ENCODE results near the gene EFNA1. TPM values are rescaled to one million over a fixed set of nuclear protein-coding genes. Genes with fewer than 3 reads are reported as not detected.

EFNA1 gene
- total and polyA plus RNA-seq, 2 experiments from 2014 or later = 3.2 to 5.1 TPM

GRCh38 chr1:155168456-155169210, 41.0 kb downstream of the EFNA1 start:
- Histone ChIP-seq H3K36me3 (ENCODE audit: insufficient read depth) (no peaks in the 10 kb centered on the region), H3K9me2 (ENCODE audit: insufficient read depth) (no peaks in the 10 kb centered on the region), H3K79me2 (replicated peaks; ENCODE audit: insufficient read depth) (peaks cover 17% of the 10 kb centered on the region), H4K20me1 (replicated peaks; ENCODE audit: insufficient read depth) (no peaks in the 10 kb centered on the region), H3F3A (replicated peaks; ENCODE audit: low read depth) (peaks cover 32% of the 10 kb centered on the region), H3K27me3 (ENCODE audit: insufficient read depth) (no peaks in the 10 kb centered on the region), H3K4me2 (no peak overlapping the region), H3K4me3 (no peak overlapping the region), H3K4me1 (ENCODE audit: insufficient read depth) (peaks cover 25% of the 10 kb centered on the region), H2AFZ (no peak overlapping the region), H3K27ac (ENCODE audit: low read depth) (no peak overlapping the region)
- TF ChIP-seq, protein P1, sequence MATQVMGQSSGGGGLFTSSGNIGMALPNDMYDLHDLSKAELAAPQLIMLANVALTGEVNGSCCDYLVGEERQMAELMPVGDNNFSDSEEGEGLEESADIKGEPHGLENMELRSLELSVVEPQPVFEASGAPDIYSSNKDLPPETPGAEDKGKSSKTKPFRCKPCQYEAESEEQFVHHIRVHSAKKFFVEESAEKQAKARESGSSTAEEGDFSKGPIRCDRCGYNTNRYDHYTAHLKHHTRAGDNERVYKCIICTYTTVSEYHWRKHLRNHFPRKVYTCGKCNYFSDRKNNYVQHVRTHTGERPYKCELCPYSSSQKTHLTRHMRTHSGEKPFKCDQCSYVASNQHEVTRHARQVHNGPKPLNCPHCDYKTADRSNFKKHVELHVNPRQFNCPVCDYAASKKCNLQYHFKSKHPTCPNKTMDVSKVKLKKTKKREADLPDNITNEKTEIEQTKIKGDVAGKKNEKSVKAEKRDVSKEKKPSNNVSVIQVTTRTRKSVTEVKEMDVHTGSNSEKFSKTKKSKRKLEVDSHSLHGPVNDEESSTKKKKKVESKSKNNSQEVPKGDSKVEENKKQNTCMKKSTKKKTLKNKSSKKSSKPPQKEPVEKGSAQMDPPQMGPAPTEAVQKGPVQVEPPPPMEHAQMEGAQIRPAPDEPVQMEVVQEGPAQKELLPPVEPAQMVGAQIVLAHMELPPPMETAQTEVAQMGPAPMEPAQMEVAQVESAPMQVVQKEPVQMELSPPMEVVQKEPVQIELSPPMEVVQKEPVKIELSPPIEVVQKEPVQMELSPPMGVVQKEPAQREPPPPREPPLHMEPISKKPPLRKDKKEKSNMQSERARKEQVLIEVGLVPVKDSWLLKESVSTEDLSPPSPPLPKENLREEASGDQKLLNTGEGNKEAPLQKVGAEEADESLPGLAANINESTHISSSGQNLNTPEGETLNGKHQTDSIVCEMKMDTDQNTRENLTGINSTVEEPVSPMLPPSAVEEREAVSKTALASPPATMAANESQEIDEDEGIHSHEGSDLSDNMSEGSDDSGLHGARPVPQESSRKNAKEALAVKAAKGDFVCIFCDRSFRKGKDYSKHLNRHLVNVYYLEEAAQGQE (IDR thresholded peaks at IDR 0.05; ENCODE audit: unreplicated experiment) = no peak
- TF ChIP-seq POLR2AphosphoS5 (IDR thresholded peaks at IDR 0.05; ENCODE audit: low read depth) = 0 out of 2 replicates have a peak, but pooled peaks have one; percentile 10
- Mint-ChIP-seq H3K4me3 (no peak overlapping the region), H3K27me3 (ENCODE audit: insufficient read depth, low read depth, poor library complexity) (peaks cover 12% of the 10 kb centered on the region), H3K4me1 (peaks cover 19% of the 10 kb centered on the region), H3K9me3 (peaks cover 10% of the 10 kb centered on the region), H3K36me3 (ENCODE audit: low read depth) (peaks cover 20% of the 10 kb centered on the region), H3K27ac (no peak overlapping the region)
- no peak for ATAC-seq
- no peak for DNase-seq (ENCODE audit: low spot score)

GRCh38 chr1:155169541-155169940, 41.9 kb downstream of the EFNA1 start:
- Histone ChIP-seq H4K20me1 (replicated peaks; ENCODE audit: insufficient read depth) (no peaks in the 10 kb centered on the region), H2AFZ (no peak overlapping the region), H3K27me3 (ENCODE audit: insufficient read depth) (no peaks in the 10 kb centered on the region), H3K9me2 (ENCODE audit: insufficient read depth) (no peaks in the 10 kb centered on the region), H3K4me1 (ENCODE audit: insufficient read depth) (peaks cover 25% of the 10 kb centered on the region), H3K36me3 (ENCODE audit: insufficient read depth) (no peaks in the 10 kb centered on the region), H3K79me2 (replicated peaks; ENCODE audit: insufficient read depth) (peaks cover 17% of the 10 kb centered on the region), H3K27ac (ENCODE audit: low read depth) (no peak overlapping the region), H3F3A (replicated peaks; ENCODE audit: low read depth) (peaks cover 35% of the 10 kb centered on the region), H3K4me2 (no peak overlapping the region), H3K4me3 (no peak overlapping the region)
- H3K27ac Mint-ChIP-seq = no peak overlapping the region
- peaks cover 20% of the 10 kb centered on the region for H3K36me3 Mint-ChIP-seq (ENCODE audit: low read depth)
- peaks cover 9% of the 10 kb centered on the region for H3K9me3 Mint-ChIP-seq
- DNase-seq (ENCODE audit: low spot score) = no peak
- peaks cover 18% of the 10 kb centered on the region for H3K27me3 Mint-ChIP-seq (ENCODE audit: insufficient read depth, low read depth, poor library complexity)
- peaks cover 19% of the 10 kb centered on the region for H3K4me1 Mint-ChIP-seq
- no peak for ATAC-seq
- H3K4me3 Mint-ChIP-seq = no peak overlapping the region; the same call in 2 of the 3 replicates
- TF ChIP-seq STAT1 (IDR thresholded peaks at IDR 0.05; ENCODE audit: unreplicated experiment) = no peak
- no peak for TF ChIP-seq POLR2AphosphoS5 (IDR thresholded peaks at IDR 0.05; ENCODE audit: low read depth)
- no peak for TF ChIP-seq JUNB (IDR thresholded peaks at IDR 0.05; ENCODE audit: unreplicated experiment)
- TF ChIP-seq, protein P1 (IDR thresholded peaks at IDR 0.05; ENCODE audit: unreplicated experiment) = no peak
- TF ChIP-seq EZH2 (IDR thresholded peaks at IDR 0.05; ENCODE audit: low read depth, unreplicated experiment) = no peak
- TF ChIP-seq, protein P2, sequence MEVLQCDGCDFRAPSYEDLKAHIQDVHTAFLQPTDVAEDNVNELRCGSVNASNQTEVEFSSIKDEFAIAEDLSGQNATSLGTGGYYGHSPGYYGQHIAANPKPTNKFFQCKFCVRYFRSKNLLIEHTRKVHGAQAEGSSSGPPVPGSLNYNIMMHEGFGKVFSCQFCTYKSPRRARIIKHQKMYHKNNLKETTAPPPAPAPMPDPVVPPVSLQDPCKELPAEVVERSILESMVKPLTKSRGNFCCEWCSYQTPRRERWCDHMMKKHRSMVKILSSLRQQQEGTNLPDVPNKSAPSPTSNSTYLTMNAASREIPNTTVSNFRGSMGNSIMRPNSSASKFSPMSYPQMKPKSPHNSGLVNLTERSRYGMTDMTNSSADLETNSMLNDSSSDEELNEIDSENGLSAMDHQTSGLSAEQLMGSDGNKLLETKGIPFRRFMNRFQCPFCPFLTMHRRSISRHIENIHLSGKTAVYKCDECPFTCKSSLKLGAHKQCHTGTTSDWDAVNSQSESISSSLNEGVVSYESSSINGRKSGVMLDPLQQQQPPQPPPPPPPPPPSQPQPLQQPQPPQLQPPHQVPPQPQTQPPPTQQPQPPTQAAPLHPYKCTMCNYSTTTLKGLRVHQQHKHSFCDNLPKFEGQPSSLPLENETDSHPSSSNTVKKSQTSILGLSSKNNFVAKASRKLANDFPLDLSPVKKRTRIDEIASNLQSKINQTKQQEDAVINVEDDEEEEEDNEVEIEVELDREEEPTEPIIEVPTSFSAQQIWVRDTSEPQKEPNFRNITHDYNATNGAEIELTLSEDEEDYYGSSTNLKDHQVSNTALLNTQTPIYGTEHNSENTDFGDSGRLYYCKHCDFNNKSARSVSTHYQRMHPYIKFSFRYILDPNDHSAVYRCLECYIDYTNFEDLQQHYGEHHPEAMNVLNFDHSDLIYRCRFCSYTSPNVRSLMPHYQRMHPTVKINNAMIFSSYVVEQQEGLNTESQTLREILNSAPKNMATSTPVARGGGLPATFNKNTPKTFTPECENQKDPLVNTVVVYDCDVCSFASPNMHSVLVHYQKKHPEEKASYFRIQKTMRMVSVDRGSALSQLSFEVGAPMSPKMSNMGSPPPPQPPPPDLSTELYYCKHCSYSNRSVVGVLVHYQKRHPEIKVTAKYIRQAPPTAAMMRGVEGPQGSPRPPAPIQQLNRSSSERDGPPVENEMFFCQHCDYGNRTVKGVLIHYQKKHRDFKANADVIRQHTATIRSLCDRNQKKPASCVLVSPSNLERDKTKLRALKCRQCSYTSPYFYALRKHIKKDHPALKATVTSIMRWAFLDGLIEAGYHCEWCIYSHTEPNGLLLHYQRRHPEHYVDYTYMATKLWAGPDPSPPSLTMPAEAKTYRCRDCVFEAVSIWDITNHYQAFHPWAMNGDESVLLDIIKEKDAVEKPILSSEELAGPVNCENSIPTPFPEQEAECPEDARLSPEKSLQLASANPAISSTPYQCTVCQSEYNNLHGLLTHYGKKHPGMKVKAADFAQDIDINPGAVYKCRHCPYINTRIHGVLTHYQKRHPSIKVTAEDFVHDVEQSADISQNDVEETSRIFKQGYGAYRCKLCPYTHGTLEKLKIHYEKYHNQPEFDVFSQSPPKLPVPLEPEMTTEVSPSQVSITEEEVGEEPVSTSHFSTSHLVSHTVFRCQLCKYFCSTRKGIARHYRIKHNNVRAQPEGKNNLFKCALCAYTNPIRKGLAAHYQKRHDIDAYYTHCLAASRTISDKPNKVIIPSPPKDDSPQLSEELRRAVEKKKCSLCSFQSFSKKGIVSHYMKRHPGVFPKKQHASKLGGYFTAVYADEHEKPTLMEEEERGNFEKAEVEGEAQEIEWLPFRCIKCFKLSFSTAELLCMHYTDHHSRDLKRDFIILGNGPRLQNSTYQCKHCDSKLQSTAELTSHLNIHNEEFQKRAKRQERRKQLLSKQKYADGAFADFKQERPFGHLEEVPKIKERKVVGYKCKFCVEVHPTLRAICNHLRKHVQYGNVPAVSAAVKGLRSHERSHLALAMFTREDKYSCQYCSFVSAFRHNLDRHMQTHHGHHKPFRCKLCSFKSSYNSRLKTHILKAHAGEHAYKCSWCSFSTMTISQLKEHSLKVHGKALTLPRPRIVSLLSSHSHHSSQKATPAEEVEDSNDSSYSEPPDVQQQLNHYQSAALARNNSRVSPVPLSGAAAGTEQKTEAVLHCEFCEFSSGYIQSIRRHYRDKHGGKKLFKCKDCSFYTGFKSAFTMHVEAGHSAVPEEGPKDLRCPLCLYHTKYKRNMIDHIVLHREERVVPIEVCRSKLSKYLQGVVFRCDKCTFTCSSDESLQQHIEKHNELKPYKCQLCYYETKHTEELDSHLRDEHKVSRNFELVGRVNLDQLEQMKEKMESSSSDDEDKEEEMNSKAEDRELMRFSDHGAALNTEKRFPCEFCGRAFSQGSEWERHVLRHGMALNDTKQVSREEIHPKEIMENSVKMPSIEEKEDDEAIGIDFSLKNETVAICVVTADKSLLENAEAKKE (CRISPR knock-in tag; IDR thresholded peaks at IDR 0.05) = no peak
- TF ChIP-seq EZH2phosphoT487 (IDR thresholded peaks at IDR 0.05; ENCODE audit: unreplicated experiment) = no peak

Measured in GM23338 (cell line).